Tibial nerve (tissue), 3 donors: ENCODE results near the gene FAM162B.

Experiments
- CTCF ChIP-seq, 5 experiments: fragments of 200-600 bp in 3 of 5; fragments of 450-650 bp in 2 of 5; sonication (generic) in 3 of 5; IDR thresholded peaks; one replicate each; pipeline ENCODE4 v1.5.1; 2016 to 2019; ENCODE audit warnings: antibody characterized with exemption in 5 of 5, mild to moderate bottlenecking in 3 of 5, moderate library complexity in 2 of 5
- POLR2A ChIP-seq, 2 donors: fragments of 450-650 bp; IDR thresholded peaks; one replicate each; pipeline ENCODE4 v1.6.1; 2017; ENCODE audit warnings: antibody characterized with exemption in 2 of 2, mild to moderate bottlenecking in 2 of 2, moderate library complexity in 2 of 2

- TF ChIP-seq POLR2A (IDR thresholded peaks at IDR 0.05): no peak
- no peak for TF ChIP-seq CTCF (IDR thresholded peaks at IDR 0.05)
Observed at GRCh38 chr6:116763048-116763447, 2.5 kb downstream of the FAM162B start.
